H1 (cell line): Measurements from ENCODE around the gene PRRX2. TPM values are rescaled to one million over a fixed set of nuclear protein-coding genes. Genes with fewer than 3 reads are reported as not detected.

Source experiments
- CTCF ChIA-PET: fragments of 300-600 bp; sonication (Branson Sonifier 250); formaldehyde crosslinking; loops from one replicate; lab custom pipeline; 2021; ENCODE audit not compliant: partially characterized antibody; lab: Charles Lee
- POLR2A ChIA-PET: fragments of 300-600 bp; sonication (Branson Sonifier 250); formaldehyde crosslinking; loops from one replicate; lab custom pipeline; 2021; ENCODE audit warnings: inconsistent platforms; ENCODE audit not compliant: partially characterized antibody; lab: Charles Lee
- DNase-seq, 2 experiments: peaks; one replicate each; pipeline versions ENCODE4 v3.0.0 to v3.0.0-alpha.2; 2010 to 2022; ENCODE audit warnings: low spot score in 2 of 2, low read depth in 1 of 2, mixed read lengths in 1 of 2
- FAIRE-seq: peaks from 2 replicates; lab custom pipeline; 2011; peaks lifted over from hg19 to GRCh38; lab: Jason Lieb, UNC
- H2AFZ ChIP-seq: 2 replicates; pipeline ENCODE4 v1.8.1; 2012; ENCODE audit warnings: low read length, inconsistent platforms
- H2AK5ac ChIP-seq: 2 replicates; pipeline ENCODE4 v1.6.1; 2013; ENCODE audit warnings: low read depth, low read length
- H2BK120ac ChIP-seq: replicated peaks from 2 replicates; pipeline ENCODE3; 2013; ENCODE audit warnings: low read depth, low read length, inconsistent platforms
- H2BK12ac ChIP-seq: 2 replicates; pipeline ENCODE4 v1.6.1; 2013; ENCODE audit warnings: low read depth, low read length
- H2BK15ac ChIP-seq: 2 replicates; pipeline ENCODE4 v1.6.1; 2013; ENCODE audit warnings: low read length
- H2BK20ac ChIP-seq: 2 replicates; pipeline ENCODE4 v1.6.1; 2013; ENCODE audit warnings: low read length
- H2BK5ac ChIP-seq: 2 replicates; pipeline ENCODE4 v1.6.1; 2013; ENCODE audit warnings: low read depth, low read length
- H3K14ac ChIP-seq: 2 replicates; pipeline ENCODE4 v1.6.1; 2013; ENCODE audit warnings: inconsistent platforms; ENCODE audit not compliant: insufficient read length
- H3K18ac ChIP-seq: 2 replicates; pipeline ENCODE4 v1.6.1; 2013; ENCODE audit warnings: low read length; ENCODE audit errors: extremely low read depth
- H3K23ac ChIP-seq: 2 replicates; pipeline ENCODE4 v1.6.1; 2013; ENCODE audit warnings: inconsistent platforms; ENCODE audit not compliant: insufficient read length
- H3K23me2 ChIP-seq: 2 replicates; pipeline ENCODE4 v1.6.1; 2013; ENCODE audit warnings: low read depth, low read length
- H3K27ac ChIP-seq: 2 replicates; pipeline ENCODE4 v1.6.1; 2011; ENCODE audit warnings: low read depth, low read length, inconsistent platforms
- H3K27me3 ChIP-seq, 4 experiments: replicated peaks in 1 of 4; 1 replicate in 1 of 4; 2 replicates in 3 of 4; pipeline versions ENCODE4 v1.6.1 to v1.8.1; 2011 to 2013; ENCODE audit warnings: low read length in 3 of 4, mild to moderate bottlenecking in 3 of 4, inconsistent platforms in 2 of 4, mixed read lengths in 2 of 4, moderate library complexity in 1 of 4; ENCODE audit not compliant: control insufficient read depth in 3 of 4, insufficient read depth in 3 of 4; ENCODE audit errors: extremely low read depth in 1 of 4
- H3K36me3 ChIP-seq, 4 experiments: 2 replicates each; pipeline versions ENCODE4 v1.6.1 to v1.8.1; 2011 to 2013; ENCODE audit warnings: mild to moderate bottlenecking in 4 of 4, low read length in 3 of 4, moderate library complexity in 2 of 4, control low read depth in 1 of 4, inconsistent platforms in 1 of 4; ENCODE audit not compliant: insufficient read depth in 4 of 4, control insufficient read depth in 2 of 4
- H3K4ac ChIP-seq: replicated peaks from 2 replicates; pipeline ENCODE3; 2013; ENCODE audit warnings: low read length, low read depth, mixed read lengths, inconsistent platforms; ENCODE audit not compliant: insufficient read length
- H3K4me1 ChIP-seq, 4 experiments: replicated peaks in 1 of 4; 1 replicate in 1 of 4; 2 replicates in 3 of 4; pipeline versions ENCODE4 v1.6.1 to v1.8.1; 2011 to 2013; ENCODE audit warnings: low read length in 3 of 4, inconsistent platforms in 2 of 4, mixed read lengths in 1 of 4; ENCODE audit not compliant: insufficient read depth in 4 of 4, control insufficient read depth in 3 of 4
- H3K4me2 ChIP-seq, 2 experiments: 2 replicates each; pipeline versions ENCODE4 v1.6.1 to v1.8.1; 2011 to 2013; ENCODE audit warnings: low read depth in 2 of 2, low read length in 2 of 2, control low read depth in 1 of 2, inconsistent platforms in 1 of 2, mild to moderate bottlenecking in 1 of 2; ENCODE audit not compliant: insufficient read depth in 1 of 2
- H3K4me3 ChIP-seq, 4 experiments: fragments of 200-600, 300-600 bp in 1 of 4; sonication (generic), shearing (Covaris generic), sonication (Bioruptor Twin) in 1 of 4; 2 replicates each; pipeline versions ENCODE4 v1.5.1 to v1.8.1; 2011 to 2016; ENCODE audit warnings: low read length in 4 of 4, low read depth in 3 of 4, control low read depth in 2 of 4, inconsistent platforms in 2 of 4, mild to moderate bottlenecking in 2 of 4, mixed read lengths in 1 of 4, moderate library complexity in 1 of 4; ENCODE audit not compliant: insufficient read depth in 2 of 4; ENCODE audit errors: extremely low read depth in 1 of 4
- H3K56ac ChIP-seq: replicated peaks from 2 replicates; pipeline ENCODE3; 2013; ENCODE audit warnings: low read depth, mild to moderate bottlenecking, mixed read lengths, low read length, inconsistent platforms; ENCODE audit not compliant: insufficient read length
- H3K79me1 ChIP-seq: 2 replicates; pipeline ENCODE4 v1.6.1; 2013; ENCODE audit warnings: low read depth, low read length, control low read depth
- H3K79me2 ChIP-seq, 2 experiments: 2 replicates each; pipeline versions ENCODE4 v1.6.1 to v1.8.1; 2012 to 2013; ENCODE audit warnings: low read length in 2 of 2, mild to moderate bottlenecking in 2 of 2, inconsistent platforms in 1 of 2; ENCODE audit not compliant: insufficient read depth in 2 of 2, control insufficient read depth in 1 of 2
- H3K9ac ChIP-seq, 4 experiments: replicated peaks in 1 of 4; 1 replicate in 1 of 4; 2 replicates in 3 of 4; pipeline versions ENCODE4 v1.6.1 to v1.8.1; 2011 to 2013; ENCODE audit warnings: low read depth in 3 of 4, low read length in 3 of 4, control low read depth in 2 of 4, mild to moderate bottlenecking in 2 of 4, moderate library complexity in 2 of 4, inconsistent platforms in 1 of 4; ENCODE audit errors: extremely low read depth in 1 of 4
- H3K9me3 ChIP-seq, 2 experiments: 2 replicates each; pipeline versions ENCODE4 v1.6.1 to v1.8.1; 2012 to 2013; ENCODE audit warnings: mild to moderate bottlenecking in 2 of 2, moderate library complexity in 2 of 2, control low read depth in 1 of 2, inconsistent platforms in 1 of 2, low read depth in 1 of 2, low read length in 1 of 2, mixed read lengths in 1 of 2; ENCODE audit not compliant: insufficient read depth in 2 of 2
- H4K20me1 ChIP-seq, 2 experiments: replicated peaks in 1 of 2; 2 replicates each; pipeline versions ENCODE3 to v1.8.1; 2011 to 2013; ENCODE audit warnings: inconsistent platforms in 2 of 2, low read length in 2 of 2, mild to moderate bottlenecking in 1 of 2; ENCODE audit not compliant: insufficient read depth in 2 of 2, control insufficient read depth in 1 of 2
- H4K5ac ChIP-seq: 2 replicates; pipeline ENCODE4 v1.6.1; 2013; ENCODE audit warnings: low read length, low read depth, mixed read lengths, inconsistent platforms; ENCODE audit not compliant: insufficient read length
- H4K8ac ChIP-seq: 2 replicates; pipeline ENCODE4 v1.8.0; 2013; ENCODE audit warnings: mild to moderate bottlenecking, moderate library complexity, low read length, inconsistent platforms; ENCODE audit not compliant: insufficient read depth; ENCODE audit errors: extremely low read depth
- H4K91ac ChIP-seq: replicated peaks from 2 replicates; pipeline ENCODE3; 2013; ENCODE audit warnings: low read length, mixed read lengths, inconsistent platforms; ENCODE audit not compliant: insufficient read length
- CEBPB ChIP-seq: IDR thresholded peaks from 2 replicates; pipeline ENCODE4 v1.6.1; 2012; ENCODE audit warnings: low read depth, low read length
- CTBP2 ChIP-seq: IDR thresholded peaks from 2 replicates; pipeline ENCODE4 v1.7.0; 2011; ENCODE audit warnings: borderline replicate concordance, mild to moderate bottlenecking, moderate library complexity, mixed read lengths, low read length; ENCODE audit not compliant: insufficient read depth, insufficient read length
- EGR1 ChIP-seq: IDR thresholded peaks from 2 replicates; pipeline ENCODE4 v1.6.1; 2011; ENCODE audit warnings: low read depth, low read length, borderline replicate concordance
- HDAC2 ChIP-seq, 2 experiments: fragments of 300-600 bp in 1 of 2; sonication (generic) in 1 of 2; IDR thresholded peaks; 2 replicates each; pipeline ENCODE4 v1.6.1; 2011 to 2012; ENCODE audit warnings: low read depth in 2 of 2, low read length in 2 of 2, mild to moderate bottlenecking in 2 of 2, moderate library complexity in 2 of 2, borderline replicate concordance in 1 of 2, inconsistent platforms in 1 of 2
- JUN ChIP-seq: IDR thresholded peaks from 2 replicates; pipeline ENCODE4 v1.6.1; 2011; ENCODE audit warnings: low read depth, mild to moderate bottlenecking, improper control_type of control experiment, low read length
- NRF1 ChIP-seq: IDR thresholded peaks from 2 replicates; pipeline ENCODE4 v1.6.1; 2011; ENCODE audit warnings: mild to moderate bottlenecking, low read depth, low read length, improper control_type of control experiment
- PHF8 ChIP-seq: fragments of 200-600 bp; sonication (generic); conservative IDR thresholded peaks from 2 replicates; pipeline ENCODE4 v1.7.1; 2012; ENCODE audit warnings: low read depth, mild to moderate bottlenecking, inconsistent platforms, low read length, moderate library complexity
- POLR2A ChIP-seq, 2 experiments: IDR thresholded peaks; 1 replicate in 1 of 2; 2 replicates in 1 of 2; pipeline ENCODE4 v1.6.1; 2011; ENCODE audit warnings: low read depth in 2 of 2, low read length in 2 of 2, mild to moderate bottlenecking in 2 of 2; ENCODE audit errors: control extremely low read depth in 1 of 2
- RBBP5 ChIP-seq: IDR thresholded peaks from 2 replicates; pipeline ENCODE4 v1.7.1; 2012; ENCODE audit warnings: low read depth, mild to moderate bottlenecking, inconsistent platforms, low read length, moderate library complexity, borderline replicate concordance
- SIX5 ChIP-seq: IDR thresholded peaks from 2 replicates; pipeline ENCODE4 v1.6.1; 2011; ENCODE audit warnings: mild to moderate bottlenecking, low read depth, low read length
- WGBS, 2 experiments: shearing (Covaris generic) in 1 of 2; methylation state at CpG; one replicate each; pipeline versions ENCODE4 v1.1.6 to v1.1.7; 2013 to 2015; ENCODE audit warnings: low lambda C conversion rate in 2 of 2, mixed read lengths in 2 of 2, inconsistent platforms in 1 of 2, low coverage in 1 of 2, missing lambda C conversion rate in 1 of 2; ENCODE audit not compliant: insufficient replicate concordance in 2 of 2, insufficient coverage in 1 of 2, insufficient read length in 1 of 2; ENCODE audit errors: extremely low coverage in 1 of 2, missing lambda C conversion rate in 1 of 2; 5-methylcytosine and 5-hydroxymethylcytosine counted together
- polyA plus RNA-seq, 7 experiments: library from polyadenylated mRNA; depleted of rRNA in 3 of 7; stranded (reverse) in 5 of 7; unstranded in 2 of 7; fragments of >200 nt in 5 of 7; fragments of 200-250 nt in 2 of 7; gene quantifications; 1 replicate in 5 of 7; 2 replicates in 1 of 7; 4 replicates in 1 of 7; pipeline versions ENCODE4 v1.2.1 to v1.2.3, GENCODE V29; 2011 to 2013; ENCODE audit warnings: missing spikeins in 2 of 7, mixed read lengths in 2 of 7
- total RNA-seq: library from RNA; stranded (reverse); fragmentation: NEBNext Ultra II Directional; extraction: Animal tissue kit (Norgen Biotek cat#: 25700); gene quantifications from 2 replicates; pipeline ENCODE4 v1.2.1, GENCODE V29; 2021

PRRX2 gene
- total and polyA plus RNA-seq, 2 of the 8 experiments (the other 6 are each of a cell fraction or from before 2014, with no cell fraction given), result 5.8 to 9.2 TPM

DNA sequence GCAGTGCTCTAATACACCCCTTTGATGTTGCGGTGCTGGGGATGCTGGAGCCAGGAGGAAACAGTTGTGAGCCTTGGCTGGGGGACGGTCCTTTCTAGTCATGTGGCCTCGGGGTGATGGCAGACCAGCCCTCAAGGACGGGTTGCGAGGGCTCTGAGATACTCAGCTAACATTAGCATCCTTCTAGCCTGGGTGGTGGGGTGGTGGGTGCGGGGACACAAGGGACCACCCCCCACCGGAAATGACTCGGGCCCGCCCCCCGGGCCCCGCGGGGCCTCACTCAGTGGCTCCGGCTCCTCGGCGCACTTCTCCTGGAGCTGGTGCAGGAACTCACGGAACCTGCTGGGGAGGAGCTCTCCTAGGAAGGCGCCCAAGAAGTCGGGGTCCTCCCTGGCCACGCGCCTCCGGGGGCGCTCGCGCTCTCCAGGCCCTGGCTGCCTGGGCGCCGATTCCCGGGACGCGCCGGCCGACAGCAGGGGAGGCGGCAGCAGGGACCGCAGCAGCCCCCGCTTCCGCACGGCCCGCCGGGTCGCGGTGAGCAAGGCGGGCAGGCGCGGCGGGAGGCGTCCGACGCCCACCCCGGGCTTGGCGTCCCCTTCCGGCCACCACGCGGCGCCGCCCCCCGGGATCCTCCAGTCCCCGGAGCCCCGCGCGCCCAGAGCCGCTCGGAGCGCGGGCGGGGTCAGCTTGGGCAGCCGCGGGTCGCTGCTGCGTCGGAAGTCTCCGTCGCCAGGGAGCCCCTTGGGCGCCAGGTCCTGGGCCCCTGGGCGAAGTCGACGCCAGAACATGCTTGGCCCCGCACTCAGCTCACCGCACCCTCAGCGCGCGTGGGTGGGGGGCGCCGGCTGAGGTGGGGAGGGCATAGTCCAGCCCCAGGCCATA is 45.4 kb upstream of the PRRX2 start:
- H2BK12ac ChIP-seq, result 0 out of 2 replicates have a peak overlapping the region, but pooled peaks have one; percentile 50
- no peak overlapping the region for H3K23ac ChIP-seq
- H4K8ac ChIP-seq, result peak overlapping the region; percentile 16; the same call in 1 of the 2 replicates
- H4K20me1 ChIP-seq, result peaks cover 1 to 2% of the 10 kb centered on the region in 2 experiments
- H4K5ac ChIP-seq, result no peak overlapping the region
- H3K4ac ChIP-seq, result no peak overlapping the region
- no peak overlapping the region for H2AK5ac ChIP-seq
- peaks cover 18 to 36% (median 30%) of the 10 kb centered on the region in 4 experiments for H3K27me3 ChIP-seq
- CTCF ChIA-PET, result interaction anchor here (0.6 to 8.1 kb wide), 16 partner anchors 7 to 489 kb away, joined by 3 to 104 read pairs (median 6); partner anchors contain the start of gene IER5L
- H3K18ac ChIP-seq, result peak overlapping the region; percentile 60
- H3K14ac ChIP-seq, result no peak overlapping the region
- H2BK5ac ChIP-seq, result no peak overlapping the region; the same call in 1 of the 2 replicates
- H3K79me2 ChIP-seq, result no peaks in the 10 kb centered on the region
- 4% methylated on average over 65 of the region's 82 CpGs; no CpG with 5 or more reads in 1 of the 2 experiments for WGBS, 2 experiments
- no peak overlapping the region for H2BK20ac ChIP-seq
- H3K36me3 ChIP-seq, result no peaks in the 10 kb centered on the region
- peak overlapping the region; percentile 42; the same call in 1 of the 2 replicates for H2AFZ ChIP-seq
- DNase-seq, result peak in 1 of 2 experiments; percentile 69
- POLR2A ChIA-PET, result interaction anchor here (0.6 to 1.7 kb wide), 7 partner anchors 10 to 920 kb away, joined by 3 to 5 read pairs (median 3); partner anchors contain the start of gene IER5L
- no peaks in the 10 kb centered on the region for H3K9me3 ChIP-seq
- no peak for FAIRE-seq
- H3K4me1 ChIP-seq, result peaks cover 0 to 4% (median 2%) of the 10 kb centered on the region in 4 experiments; a peak in 5 of 7 replicates
- peak overlapping the region in 1 of 4 experiments; percentile 64; a peak in 1 of 7 replicates for H3K9ac ChIP-seq
- no peaks in the 10 kb centered on the region for H3K79me1 ChIP-seq
- H3K56ac ChIP-seq, result no peak overlapping the region
- H3K4me3 ChIP-seq, result peak overlapping the region; percentile 34 to 63 (median 40)
- H2BK15ac ChIP-seq, result 0 out of 2 replicates have a peak overlapping the region, but pooled peaks have one; percentile 46
- no peak overlapping the region for H3K27ac ChIP-seq
- peak overlapping the region; percentile 72 to 76 for H3K4me2 ChIP-seq
- no peak overlapping the region for H2BK120ac ChIP-seq
- peak overlapping the region; percentile 73 for H4K91ac ChIP-seq
- peaks cover 12% of the 10 kb centered on the region; the same call in 1 of the 2 replicates for H3K23me2 ChIP-seq
- TF ChIP-seq PHF8, result 0 out of 2 replicates have a peak, but pooled peaks have one; percentile 50
- no peak for TF ChIP-seq CEBPB
- TF ChIP-seq HDAC2 (IDR thresholded peaks at IDR 0.05; ENCODE audit: borderline replicate concordance in 1 of 2, low read depth in 2 of 2, low read length in 2 of 2), result 0 out of 4 replicates have a peak, but pooled peaks of 1 of the 2 experiments have one; percentile 20
- no peak for TF ChIP-seq POLR2A (IDR thresholded peaks at IDR 0.05; ENCODE audit: control extremely low read depth in 1 of 2, low read depth in 2 of 2, low read length in 2 of 2)
- no peak for TF ChIP-seq CTBP2
- no peak for TF ChIP-seq SIX5
- no peak for TF ChIP-seq EGR1
- no peak for TF ChIP-seq JUN
- peak; percentile 10; the same call in 1 of the 2 replicates for TF ChIP-seq RBBP5
- no peak for TF ChIP-seq NRF1
